ENCODE data around the gene CLIC4.
"Not testable (repeated sequence)": the region's sequence is repeated elsewhere in the genome, so short reads cannot be mapped to it uniquely, and the experiment has no call there.

Gene CLIC4

DNA sequence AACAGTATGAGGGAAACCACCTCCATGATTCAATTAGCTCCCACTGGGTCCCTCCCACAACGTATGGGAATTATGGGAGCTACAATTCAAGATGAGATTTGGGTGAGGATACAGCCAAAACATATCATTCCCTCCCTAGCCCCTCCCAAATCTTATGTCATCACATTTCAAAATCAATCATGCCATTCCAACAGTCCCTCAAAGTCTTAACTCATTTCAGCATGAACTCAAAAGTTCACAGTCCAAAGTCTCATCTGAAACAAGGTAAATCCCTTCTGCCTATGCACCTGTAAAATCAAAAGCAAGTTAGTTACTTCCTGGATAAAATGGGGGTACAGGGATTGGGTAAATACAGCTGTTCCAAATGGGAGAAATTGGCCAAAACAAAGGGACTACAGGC lies 146.1 kb downstream of the CLIC4 start:
- not testable (repeated sequence) for DNase-seq (ENCODE audit: extremely low spot score, insufficient read length, low read depth); FAIRE-seq

GRCh38 chr1:24892188-24893153 lies 147.2 kb downstream of the CLIC4 start:
- no peak for DNase-seq (ENCODE audit: extremely low spot score, insufficient read length, low read depth)
- no peak for FAIRE-seq

GRCh38 chr1:24893431-24893830 lies 148.2 kb downstream of the CLIC4 start:
- DNase-seq (ENCODE audit: extremely low spot score, insufficient read length, low read depth) (no peak), FAIRE-seq (no peak)

All from GM18507 (cell line).